K562 (cell line): ENCODE results near the gene ZDHHC17. TPM values are rescaled to one million over a fixed set of nuclear protein-coding genes. Genes with fewer than 3 reads are reported as not detected.

Experiments used
- ATAC-seq: fragments of 200-7000 bp; cut with Tn5 transposase; 3 replicates; pipeline ENCODE4 v1.9.1; 2020; ENCODE audit warnings: moderate library complexity
- BruUV-seq: library from RNA; stranded (reverse); fragments of 400-500 nt; replicated peaks from 2 replicates; lab custom pipeline; 2021; lab: Mats Ljungman, UMichigan
- CTCF ChIA-PET: fragments of 300-600 bp; formaldehyde crosslinking; extraction: SDS; loops from one replicate; lab custom pipeline; 2021; ENCODE audit warnings: low intra/inter-chr PET ratio; lab: Yijun Ruan, JAX
- POLR2A ChIA-PET: fragments of 300-600, 350-650 bp; sonication (Branson Sonifier 250); formaldehyde crosslinking; extraction: SDS; loops from one replicate; lab custom pipeline; 2021; ENCODE audit warnings: antibody characterized with exemption, inconsistent platforms; lab: Yijun Ruan, JAX
- DNase-seq, 4 experiments: peaks; one replicate each; pipeline versions ENCODE4 v3.0.0 to v3.0.0-alpha.2; 2011 to 2018; ENCODE audit warnings: low spot score in 3 of 4, mixed read lengths in 3 of 4; ENCODE audit errors: extremely low read depth in 1 of 4
- FAIRE-seq: peaks from 2 replicates; lab custom pipeline; 2011; peaks lifted over from hg19 to GRCh38; lab: Jason Lieb, UNC
- H2AFZ ChIP-seq: 2 replicates; pipeline ENCODE4 v1.6.0; 2011; ENCODE audit warnings: low read depth, low read length, control low read depth, inconsistent platforms
- H3K27ac ChIP-seq: fragments of 200-600 bp; 3 replicates; pipeline ENCODE4 v1.8.0; 2011; ENCODE audit warnings: low read depth, mild to moderate bottlenecking, control low read depth, inconsistent platforms, low read length, moderate library complexity, mixed read lengths; ENCODE audit errors: extremely low read depth
- H3K27me3 ChIP-seq, 2 experiments: fragments of 300-600 bp in 1 of 2; 2 replicates in 1 of 2; 3 replicates in 1 of 2; pipeline versions ENCODE4 v1.6.0 to v1.8.0; 2011; ENCODE audit warnings: inconsistent platforms in 2 of 2, low read length in 2 of 2, mild to moderate bottlenecking in 1 of 2, mixed read lengths in 1 of 2, moderate library complexity in 1 of 2; ENCODE audit not compliant: control insufficient read depth in 2 of 2, insufficient read depth in 2 of 2
- H3K36me3 ChIP-seq: fragments of 300-600 bp; 3 replicates; pipeline ENCODE4 v1.8.0; 2011; ENCODE audit warnings: mild to moderate bottlenecking, low read length, inconsistent platforms; ENCODE audit not compliant: control insufficient read depth, insufficient read depth
- H3K4me1 ChIP-seq, 2 experiments: fragments of 200-600 bp in 1 of 2; replicated peaks in 1 of 2; 2 replicates in 1 of 2; 3 replicates in 1 of 2; pipeline versions ENCODE4 v1.5.1 to v1.8.0; 2011; ENCODE audit warnings: inconsistent platforms in 2 of 2, low read length in 2 of 2, mild to moderate bottlenecking in 1 of 2, mixed read lengths in 1 of 2, moderate library complexity in 1 of 2; ENCODE audit not compliant: control insufficient read depth in 2 of 2, insufficient read depth in 2 of 2
- H3K4me2 ChIP-seq: 2 replicates; pipeline ENCODE4 v1.6.1; 2011; ENCODE audit warnings: low read length, control low read depth, inconsistent platforms, mixed read lengths; ENCODE audit not compliant: insufficient read depth
- H3K4me3 ChIP-seq: fragments of 200-600 bp; sonication (generic), shearing (Covaris generic); 2 replicates; pipeline ENCODE4 v1.5.1; 2016; ENCODE audit warnings: control low read depth, inconsistent platforms
- H3K79me2 ChIP-seq: fragments of 200-600 bp; 3 replicates; pipeline ENCODE4 v1.8.0; 2011; ENCODE audit warnings: low read length, inconsistent platforms; ENCODE audit not compliant: control insufficient read depth, insufficient read depth
- H3K9ac ChIP-seq, 2 experiments: 2 replicates each; pipeline versions ENCODE4 v1.6.0 to v1.6.1; 2011; ENCODE audit warnings: low read depth in 2 of 2, low read length in 2 of 2, control low read depth in 1 of 2, inconsistent platforms in 1 of 2, mild to moderate bottlenecking in 1 of 2, mixed read lengths in 1 of 2; ENCODE audit not compliant: insufficient read depth in 1 of 2
- H3K9me1 ChIP-seq: one replicate; pipeline ENCODE4 v1.6.0; 2011; ENCODE audit warnings: inconsistent platforms, mild to moderate bottlenecking, low read length, moderate library complexity; ENCODE audit not compliant: control insufficient read depth, insufficient read depth
- H3K9me3 ChIP-seq: replicated peaks from 2 replicates; pipeline ENCODE4 v1.5.1; 2011; ENCODE audit warnings: low read depth, low read length, inconsistent platforms; ENCODE audit not compliant: control insufficient read depth, insufficient read depth
- H4K20me1 ChIP-seq: replicated peaks from 2 replicates; pipeline ENCODE4 v1.6.1; 2011; ENCODE audit warnings: low read length, inconsistent platforms, mixed read lengths; ENCODE audit not compliant: control insufficient read depth, insufficient read depth
- BRD4 ChIP-seq: fragments of 200-600 bp; sonication (generic); IDR thresholded peaks from 2 replicates; pipeline ENCODE4 v1.6.1; 2017; ENCODE audit warnings: inconsistent platforms
- CHD4 ChIP-seq: fragments of 200-600 bp; sonication (generic); IDR thresholded peaks from 3 replicates; pipeline ENCODE4 v1.6.1; 2012; ENCODE audit warnings: low read depth, mild to moderate bottlenecking, mixed read lengths, low read length, inconsistent platforms; ENCODE audit not compliant: insufficient read depth, insufficient replicate concordance, poor library complexity, severe bottlenecking
- CLOCK ChIP-seq: fragments of 250-450 bp; sonication (Bioruptor Pico); IDR thresholded peaks from 2 replicates; pipeline ENCODE4 v1.4.0; 2020; ENCODE audit warnings: mild to moderate bottlenecking, moderate library complexity, borderline replicate concordance
- NCOA1 ChIP-seq: fragments of 450-650 bp; IDR thresholded peaks from 2 replicates; pipeline ENCODE4 v1.6.1; 2016; ENCODE audit warnings: low read depth
- NR4A1 ChIP-seq, 2 experiments: fragments of 250-450 bp in 1 of 2; fragments of 450-650 bp in 1 of 2; sonication (Bioruptor Pico) in 1 of 2; IDR thresholded peaks; 2 replicates each; pipeline versions ENCODE4 v1.4.0 to v1.6.1; 2016 to 2020; ENCODE audit warnings: mild to moderate bottlenecking in 2 of 2, missing compliant biosample characterization in 1 of 2, missing genetic modification characterization in 1 of 2, moderate library complexity in 1 of 2
- PHB ChIP-seq: fragments of 250-450 bp; sonication (Bioruptor Pico); IDR thresholded peaks from 2 replicates; pipeline ENCODE4 v1.5.0; 2021
- RERE ChIP-seq: sonication (generic); formaldehyde crosslinking; IDR thresholded peaks from 2 replicates; pipeline ENCODE4 v1.8.0; 2023; ENCODE audit warnings: missing genetic modification reagents, mild to moderate bottlenecking, borderline replicate concordance
- ZFP30 ChIP-seq: fragments of 250-450 bp; sonication (Bioruptor Pico); IDR thresholded peaks from 2 replicates; pipeline ENCODE4 v1.8.0; 2022; ENCODE audit warnings: moderate library complexity, mild to moderate bottlenecking, inconsistent platforms, borderline replicate concordance
- WGBS: fragments of 100-300 bp; shearing (Covaris generic); methylation state at CpG from one replicate; pipeline ENCODE4 v1.1.6; 2016; ENCODE audit warnings: low coverage, mixed read lengths; ENCODE audit not compliant: insufficient coverage; ENCODE audit errors: missing lambda C conversion rate; 5-methylcytosine and 5-hydroxymethylcytosine counted together
- in situ Hi-C: fragments of 300-500 bp; cut with MboI; formaldehyde crosslinking; loops from 4 replicates; pipeline ENCODE4 v1.15.0; 2018; ENCODE audit warnings: inconsistent platforms, mixed read lengths
- intact Hi-C: fragments of 100-400 bp; cut with micrococcal nuclease; formaldehyde crosslinking; loops from 2 replicates; pipeline ENCODE4 v1.14.2; 2022
- polyA plus RNA-seq, 8 experiments: library from polyadenylated mRNA; depleted of rRNA in 4 of 8; stranded (reverse) in 5 of 8; unstranded in 3 of 8; fragments of >200 nt; fragmentation: Nextera tagmentation in 2 of 8; fragmentation: Illumina TruSeq in 1 of 8; extraction: Ambion mirVana in 2 of 8; extraction: Trizol in 1 of 8; gene quantifications; 2 replicates each; pipeline versions ENCODE4 v1.2.1 to v1.2.3, GENCODE V29; 2011 to 2014; ENCODE audit warnings: inconsistent platforms in 1 of 8, missing spikeins in 1 of 8
- total RNA-seq, 7 experiments: library from RNA; depleted of rRNA in 6 of 7; stranded (reverse); fragments of >200 nt in 6 of 7; fragmentation: Illumina TruSeq in 2 of 7; extraction: Trizol in 2 of 7; gene quantifications; 2 replicates each; pipeline versions ENCODE4 v1.2.1 to v1.2.3, GENCODE V29; 2011 to 2021; ENCODE audit warnings: low replicate concordance in 1 of 7
- TF ChIP-seq, protein P1 (sequence below), 2 experiments: fragments of 450-650 bp; IDR thresholded peaks; 2 replicates each; pipeline ENCODE4 v1.6.1; 2016

Gene ZDHHC17
- total and polyA plus RNA-seq, 9 of the 15 experiments (the other 6 are each of a cell fraction or from before 2014, with no cell fraction given) = 6.7 to 66.0 (median 27.5) TPM

GRCh38 chr12:76866151-76866567 lies 102.2 kb downstream of the ZDHHC17 start (continued):
- no peak for TF ChIP-seq CLOCK (CRISPR knock-in tag)
- TF ChIP-seq, protein P1, sequence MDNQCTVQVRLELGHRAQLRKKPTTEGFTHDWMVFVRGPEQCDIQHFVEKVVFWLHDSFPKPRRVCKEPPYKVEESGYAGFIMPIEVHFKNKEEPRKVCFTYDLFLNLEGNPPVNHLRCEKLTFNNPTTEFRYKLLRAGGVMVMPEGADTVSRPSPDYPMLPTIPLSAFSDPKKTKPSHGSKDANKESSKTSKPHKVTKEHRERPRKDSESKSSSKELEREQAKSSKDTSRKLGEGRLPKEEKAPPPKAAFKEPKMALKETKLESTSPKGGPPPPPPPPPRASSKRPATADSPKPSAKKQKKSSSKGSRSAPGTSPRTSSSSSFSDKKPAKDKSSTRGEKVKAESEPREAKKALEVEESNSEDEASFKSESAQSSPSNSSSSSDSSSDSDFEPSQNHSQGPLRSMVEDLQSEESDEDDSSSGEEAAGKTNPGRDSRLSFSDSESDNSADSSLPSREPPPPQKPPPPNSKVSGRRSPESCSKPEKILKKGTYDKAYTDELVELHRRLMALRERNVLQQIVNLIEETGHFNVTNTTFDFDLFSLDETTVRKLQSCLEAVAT (IDR thresholded peaks at IDR 0.05) = no peak

DNA sequence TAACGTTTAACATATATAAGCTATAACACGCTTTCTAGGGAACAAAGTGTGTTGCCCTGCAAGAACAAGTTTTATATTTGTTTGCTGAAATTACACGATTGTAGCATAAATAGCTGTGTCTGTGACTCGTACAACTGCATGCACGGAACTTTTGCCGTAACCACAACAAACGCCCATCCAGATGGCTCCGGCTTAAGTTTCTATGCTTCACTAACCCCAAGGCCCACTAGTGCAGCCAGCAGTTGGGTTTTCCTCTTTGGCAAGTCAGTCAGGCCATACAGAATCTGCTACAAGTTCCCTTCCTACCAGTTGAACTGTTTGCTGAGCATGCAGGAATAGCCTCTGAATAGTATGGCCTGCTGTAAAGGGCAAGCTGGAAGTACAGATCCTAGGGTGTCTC lies 102.8 kb downstream of the ZDHHC17 start:
- DNase-seq (no peak), FAIRE-seq (peak; percentile 15), ATAC-seq (no peak)
- H3K36me3 ChIP-seq = no peaks in the 10 kb centered on the region
- H3K27me3 ChIP-seq = no peaks in the 10 kb centered on the region
- no peak overlapping the region for H2AFZ ChIP-seq
- no peak overlapping the region for H3K4me2 ChIP-seq
- CTCF ChIA-PET = no interaction called here
- intact Hi-C loops (no loop called here), in situ Hi-C loops (no loop called here)
- BruUV-seq = no TSS peak
- H3K9me3 ChIP-seq = no peaks in the 10 kb centered on the region
- H4K20me1 ChIP-seq = no peaks in the 10 kb centered on the region
- WGBS = 74% methylated on average over 8 of the region's 8 CpGs
- no peaks in the 10 kb centered on the region for H3K79me2 ChIP-seq
- H3K27ac ChIP-seq = no peak overlapping the region
- no peak overlapping the region for H3K4me3 ChIP-seq
- POLR2A ChIA-PET = interaction anchor here (0.6 kb wide), 1 partner anchor 537 kb away, joined by 3 read pairs; no protein-coding TSS in a partner anchor
- H3K4me1 ChIP-seq = peaks cover 6 to 14% of the 10 kb centered on the region in 2 experiments; a peak in 4 of 5 replicates
- H3K9me1 ChIP-seq = no peaks in the 10 kb centered on the region
- H3K9ac ChIP-seq = no peak overlapping the region
- TF ChIP-seq PHB (CRISPR knock-in tag) = no peak
- no peak for TF ChIP-seq RERE
- TF ChIP-seq NR4A1 (CRISPR knock-in tag; IDR thresholded peaks at IDR 0.05) = no peak
- TF ChIP-seq NR4A1 (tag; IDR thresholded peaks at IDR 0.05) = no peak
- TF ChIP-seq NCOA1 = no peak
- TF ChIP-seq CHD4 = no peak
- TF ChIP-seq ZFP30 = no peak
- TF ChIP-seq BRD4 = no peak
